Stimulated activated CD4-positive, alpha-beta T cell treated with anti-CD3 and anti-CD28 coated beads, Interleukin-1b, Interleukin-23, amount 100 ng/mL, for 24 hours (primary cell): ENCODE results near the gene LAMB1.
"Not testable (repeated sequence)": the region's sequence is repeated elsewhere in the genome, so short reads cannot be mapped to it uniquely, and the experiment has no call there.

Experiments
- DNase-seq, 4 experiments: peaks; one replicate each; pipeline ENCODE4 v3.0.0-alpha.2; 2020; ENCODE audit warnings: low read depth in 4 of 4, low spot score in 1 of 4

Gene LAMB1

GRCh38 chr7:107973861-107974260, 29.1 kb downstream of the LAMB1 start:
- DNase-seq: no peak

- DNase-seq: no peak
Observed at GRCh38 chr7:107972941-107973376, 30.0 kb downstream of the LAMB1 start.

- DNase-seq: no peak
Observed at GRCh38 chr7:107972075-107972482, 30.9 kb downstream of the LAMB1 start.

GRCh38 chr7:107971613-107972012, 31.3 kb downstream of the LAMB1 start:
- no peak for DNase-seq

GRCh38 chr7:107971100-107971499, 31.9 kb downstream of the LAMB1 start:
- no peak for DNase-seq

GRCh38 chr7:107969856-107970255, 33.1 kb downstream of the LAMB1 start:
- DNase-seq: no peak

- DNase-seq: no peak
Observed at GRCh38 chr7:107968449-107968848, 34.5 kb downstream of the LAMB1 start.

- DNase-seq: no peak
Observed at GRCh38 chr7:107967420-107967819, 35.5 kb downstream of the LAMB1 start.

GRCh38 chr7:107966711-107967110, 36.2 kb downstream of the LAMB1 start:
- no peak for DNase-seq

GRCh38 chr7:107964510-107964909, 38.5 kb downstream of the LAMB1 start:
- no peak for DNase-seq

- no peak for DNase-seq
Observed at GRCh38 chr7:107962817-107963216, 40.1 kb downstream of the LAMB1 start.

- DNase-seq: no peak
Observed at GRCh38 chr7:107961405-107961804, 41.6 kb downstream of the LAMB1 start.

- DNase-seq: no peak
Observed at GRCh38 chr7:107960272-107960671, 42.7 kb downstream of the LAMB1 start.

- DNase-seq: no peak
Observed at GRCh38 chr7:107959527-107959898, 43.4 kb downstream of the LAMB1 start.

GRCh38 chr7:107958764-107959526, 44.0 kb downstream of the LAMB1 start:
- no peak for DNase-seq

- DNase-seq: no peak
Observed at GRCh38 chr7:107957436-107957835, 45.5 kb downstream of the LAMB1 start.

- DNase-seq: not testable (repeated sequence)
Observed at GRCh38 chr7:107956950-107957349, 46.0 kb downstream of the LAMB1 start.

GRCh38 chr7:107955394-107955793, 47.6 kb downstream of the LAMB1 start:
- DNase-seq: no peak

- DNase-seq: no peak
Observed at GRCh38 chr7:107953924-107954303, 49.0 kb downstream of the LAMB1 start.

- no peak for DNase-seq
Observed at GRCh38 chr7:107953265-107953923, 49.6 kb downstream of the LAMB1 start.

- DNase-seq: no peak
Observed at GRCh38 chr7:107951896-107952295, 51.1 kb downstream of the LAMB1 start.

- no peak for DNase-seq
Observed at GRCh38 chr7:107951172-107951787, 51.7 kb downstream of the LAMB1 start.
